ENCODE data around the gene EYS. TPM values are rescaled to one million over a fixed set of nuclear protein-coding genes. Genes with fewer than 3 reads are reported as not detected.
"Not testable (repeated sequence)": the region's sequence is repeated elsewhere in the genome, so short reads cannot be mapped to it uniquely, and the experiment has no call there.

The EYS gene
- total RNA-seq, 1 donor from 2014 or later = not detected

DNA sequence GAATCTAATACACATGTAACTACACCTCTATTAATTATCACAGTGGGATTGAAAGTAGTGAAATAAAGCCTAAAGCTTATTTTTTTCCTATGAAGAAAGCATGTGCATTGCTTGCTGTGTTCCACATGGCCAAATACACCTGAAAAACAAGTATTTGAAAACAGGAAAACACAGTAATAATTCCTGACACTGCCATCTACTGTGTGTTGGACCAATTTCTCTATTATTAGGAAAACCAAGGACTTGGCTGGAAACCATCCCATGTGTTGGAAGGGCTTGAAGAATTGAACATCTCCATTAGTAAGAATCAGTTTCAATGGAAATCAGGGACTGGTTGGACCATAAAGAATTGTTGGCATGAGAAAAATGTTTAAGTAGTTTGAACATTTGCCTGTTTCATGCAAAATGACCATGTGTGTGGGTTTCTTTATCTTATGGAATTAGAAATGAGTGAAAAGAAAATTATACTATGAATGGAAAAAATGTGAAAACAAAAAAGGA, 1947.4 kb downstream of the EYS start:
- intact Hi-C loops (cut with micrococcal nuclease) = no loop called here

DNA sequence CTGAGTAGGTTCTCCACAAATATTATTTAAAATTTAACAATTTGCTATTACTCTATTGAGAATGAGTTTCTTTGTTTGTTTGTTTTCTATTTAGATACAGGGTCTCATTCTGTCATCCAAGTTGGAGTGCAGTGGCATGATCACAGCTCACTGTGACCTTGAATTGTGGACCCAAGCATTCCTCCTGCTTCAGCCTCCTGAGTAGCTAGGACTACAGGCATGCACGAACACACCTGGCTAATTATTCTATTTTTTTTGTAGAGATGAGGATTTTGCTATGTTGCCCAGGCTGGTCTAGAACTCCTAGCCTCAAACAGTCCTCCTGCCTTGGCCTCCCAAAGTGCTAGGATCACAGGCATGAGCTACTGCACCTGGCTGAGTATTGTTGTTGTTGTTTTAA, 1949.2 kb downstream of the EYS start:
- intact Hi-C loops (cut with micrococcal nuclease) = no loop called here

- intact Hi-C loops (cut with micrococcal nuclease) = not testable (repeated sequence)
These were observed 1949.8 kb downstream of the EYS start for GRCh38 chr6:63757275-63757674.

- intact Hi-C loops (cut with micrococcal nuclease) = no loop called here
These were observed 1956.6 kb downstream of the EYS start for GRCh38 chr6:63750400-63750799.

GRCh38 chr6:63745784-63746183, 1961.2 kb downstream of the EYS start:
- intact Hi-C loops (cut with micrococcal nuclease) = no loop called here

- intact Hi-C loops (cut with micrococcal nuclease) = no loop called here
These were observed 1962.2 kb downstream of the EYS start for GRCh38 chr6:63744810-63745209.

- intact Hi-C loops (cut with micrococcal nuclease) = no loop called here
These were observed 1963.3 kb downstream of the EYS start for GRCh38 chr6:63743691-63744090.

- intact Hi-C loops (cut with micrococcal nuclease) = no loop called here
These were observed 1965.0 kb downstream of the EYS start for GRCh38 chr6:63742060-63742459.

DNA sequence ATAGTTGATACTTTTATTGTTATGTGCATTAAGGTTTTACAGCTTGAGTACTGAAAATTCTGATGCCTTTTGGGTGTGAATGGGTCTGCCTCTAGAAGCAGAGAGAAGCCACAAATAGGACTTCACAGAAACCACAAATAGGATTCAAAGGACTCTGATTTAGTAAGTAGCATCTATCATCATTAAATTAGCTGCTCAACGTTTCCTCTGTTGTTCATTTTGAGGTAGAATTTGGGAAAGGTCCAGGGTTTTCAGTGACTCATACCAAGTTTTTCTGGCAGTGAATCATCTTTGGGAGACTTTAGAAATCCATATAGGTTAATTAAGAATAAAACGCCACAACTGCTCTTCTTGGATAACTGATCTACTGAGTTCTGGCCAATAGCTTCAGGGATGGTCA, 1966.3 kb downstream of the EYS start:
- intact Hi-C loops (cut with micrococcal nuclease) = no loop called here

GRCh38 chr6:63739094-63739687, 1967.8 kb downstream of the EYS start:
- intact Hi-C loops (cut with micrococcal nuclease) = no loop called here

GRCh38 chr6:63738190-63738589, 1968.8 kb downstream of the EYS start:
- intact Hi-C loops (cut with micrococcal nuclease) = not testable (repeated sequence)

- intact Hi-C loops (cut with micrococcal nuclease) = no loop called here
These were observed 1972.1 kb downstream of the EYS start for GRCh38 chr6:63734923-63735322.

- intact Hi-C loops (cut with micrococcal nuclease) = no loop called here
These were observed 1974.7 kb downstream of the EYS start for GRCh38 chr6:63732336-63732735.

DNA sequence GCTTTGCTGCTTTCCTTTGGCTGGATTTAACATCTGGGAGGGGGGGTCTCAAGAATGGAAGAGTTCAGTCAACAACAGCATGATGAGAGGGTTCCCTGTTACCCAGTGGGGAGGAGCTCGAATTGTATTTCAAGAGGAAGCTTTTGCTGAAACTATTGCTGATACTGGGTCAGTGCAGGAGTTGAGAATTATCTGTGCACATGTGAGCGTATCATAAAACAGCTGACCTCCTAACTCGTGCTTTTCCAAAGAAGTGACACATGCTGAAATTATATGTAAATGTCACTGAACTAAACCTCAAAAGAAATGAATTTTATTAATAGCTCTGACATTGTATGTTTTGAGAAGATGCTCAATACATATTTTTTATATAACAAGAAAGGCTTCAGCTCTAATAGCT, 1975.1 kb downstream of the EYS start:
- intact Hi-C loops (cut with micrococcal nuclease) = no loop called here

DNA sequence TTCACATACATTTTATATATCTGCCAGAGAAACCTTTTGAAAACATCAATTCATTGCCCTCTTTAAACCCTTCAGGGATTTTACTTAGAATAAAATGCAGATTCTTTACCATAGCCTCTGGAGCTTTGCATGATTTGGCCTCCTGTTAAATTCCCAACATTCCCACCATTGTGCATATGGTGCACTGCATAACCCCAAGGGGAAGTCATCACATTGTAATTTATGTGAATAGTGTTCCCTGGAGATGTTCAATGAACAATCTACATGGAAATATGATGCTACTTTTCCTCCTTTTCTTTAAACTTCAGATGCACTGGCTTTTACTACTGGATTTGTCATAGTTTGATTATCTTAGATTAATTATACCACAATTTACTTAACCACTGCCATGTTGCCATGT, 1976.7 kb downstream of the EYS start:
- intact Hi-C loops (cut with micrococcal nuclease) = no loop called here

GRCh38 chr6:63724721-63725120, 1982.3 kb downstream of the EYS start:
- intact Hi-C loops (cut with micrococcal nuclease) = no loop called here

DNA sequence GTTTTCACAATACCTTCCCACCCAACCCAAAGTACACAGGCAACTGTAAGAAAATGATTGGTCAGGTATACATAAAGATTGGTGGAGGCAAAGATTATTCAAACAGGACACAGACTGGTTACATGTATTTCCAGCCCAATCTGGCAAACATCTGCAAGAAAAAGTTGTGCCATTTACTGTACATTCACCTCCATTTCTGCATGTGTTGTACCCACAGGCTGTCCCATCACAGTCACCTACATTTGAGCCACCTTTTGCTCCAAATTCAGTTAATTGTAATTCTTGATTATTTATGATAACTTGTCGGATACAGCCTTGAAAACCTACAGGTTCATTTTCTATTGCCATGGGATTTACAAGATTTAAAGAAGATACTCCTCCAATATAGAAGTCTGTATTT, 1985.8 kb downstream of the EYS start:
- intact Hi-C loops (cut with micrococcal nuclease) = no loop called here

- intact Hi-C loops (cut with micrococcal nuclease) = no loop called here
These were observed 1990.9 kb downstream of the EYS start for GRCh38 chr6:63716169-63716568.

DNA sequence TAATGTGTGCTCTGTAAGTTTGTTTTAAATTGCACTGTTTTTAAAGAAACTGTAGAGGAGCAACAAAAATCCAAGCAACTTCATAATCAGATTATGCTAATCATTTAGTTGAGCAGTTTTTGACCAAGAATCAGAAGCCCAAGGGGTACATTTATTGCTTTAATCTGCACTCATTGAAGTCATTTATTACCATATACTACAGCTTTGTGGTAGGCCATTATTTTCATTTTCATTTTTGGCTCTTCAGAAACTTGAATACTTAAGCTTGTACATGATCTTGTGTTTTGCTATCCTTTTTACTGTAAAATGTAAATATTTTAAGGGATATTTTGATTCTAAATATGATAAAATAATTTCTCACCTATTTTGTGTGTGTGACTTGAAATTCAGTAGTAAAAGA, 1992.9 kb downstream of the EYS start:
- intact Hi-C loops (cut with micrococcal nuclease) = no loop called here

DNA sequence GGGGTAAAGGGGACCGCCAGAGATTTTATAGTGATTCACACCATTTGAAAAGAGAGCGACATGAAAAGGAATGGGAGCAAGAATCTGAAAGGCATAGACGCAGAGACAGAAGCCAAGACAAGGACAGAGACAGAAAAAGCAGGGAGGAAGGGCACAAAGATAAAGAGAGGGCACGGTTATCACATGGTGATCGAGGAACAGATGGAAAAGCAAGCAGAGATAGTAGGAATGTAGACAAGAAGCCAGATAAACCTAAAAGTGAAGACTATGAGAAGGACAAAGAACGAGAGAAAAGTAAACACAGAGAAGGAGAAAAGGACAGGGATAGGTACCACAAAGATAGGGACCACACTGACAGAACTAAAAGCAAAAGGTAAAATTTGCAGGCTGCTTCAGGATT, 1993.7 kb downstream of the EYS start:
- intact Hi-C loops (cut with micrococcal nuclease) = no loop called here

GRCh38 chr6:63709148-63709547, 1997.9 kb downstream of the EYS start:
- intact Hi-C loops (cut with micrococcal nuclease) = loop anchor here (5.0 kb wide), 2 partner anchors 72 to 112 kb away; partner anchors contain the start of gene PHF3

DNA sequence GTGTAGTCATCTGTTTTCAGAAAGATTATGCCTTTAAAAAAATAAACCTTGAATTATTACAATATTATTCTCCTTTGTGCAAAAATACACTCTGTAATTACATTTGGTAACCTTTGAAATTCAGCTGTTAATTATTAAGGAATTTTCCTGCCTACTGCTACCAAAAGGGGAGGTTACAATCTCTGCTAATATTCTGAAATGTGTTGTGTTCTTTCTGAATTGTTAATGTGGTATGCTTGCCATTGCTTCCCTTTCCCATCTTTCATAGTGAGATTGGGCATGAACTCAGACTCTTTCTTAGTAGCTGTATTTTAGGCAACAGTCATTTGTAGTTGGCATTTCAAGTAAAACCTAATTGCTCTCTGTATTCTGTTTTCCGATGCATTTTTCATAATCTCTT, 1998.4 kb downstream of the EYS start:
- intact Hi-C loops (cut with micrococcal nuclease) = loop anchor here (5.0 kb wide), 2 partner anchors 71 to 111 kb away; partner anchors contain the start of gene PHF3

DNA sequence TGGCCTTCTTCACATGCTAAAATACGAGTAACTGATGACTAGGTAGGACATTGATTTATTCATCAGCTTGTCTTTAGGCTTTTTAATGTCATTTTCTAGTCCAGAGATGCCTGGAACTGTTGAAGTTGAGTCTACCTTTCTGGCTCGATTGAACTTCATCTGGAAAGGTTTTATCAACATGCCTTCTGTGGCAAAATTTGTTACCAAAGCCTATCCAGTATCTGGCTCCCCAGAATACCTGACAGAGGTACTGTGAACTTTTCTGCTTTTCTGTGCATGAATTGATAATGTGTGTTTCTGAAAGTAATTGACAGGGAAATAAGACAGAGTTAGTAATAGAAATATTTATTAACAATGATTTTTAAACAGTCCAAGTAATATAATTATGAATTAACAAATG, 2000.4 kb downstream of the EYS start:
- intact Hi-C loops (cut with micrococcal nuclease) = loop anchor here (5.0 kb wide), 2 partner anchors 69 to 109 kb away; partner anchors contain the start of gene PHF3
